HAP-1 (cell line): ENCODE results near the gene VPS13C.

Source experiments
- DNase-seq, 2 experiments: peaks; one replicate each; pipeline ENCODE4 v3.0.0-alpha.2; 2016 to 2020; ENCODE audit warnings: low spot score in 2 of 2
- H3K27me3 ChIP-seq: fragments of 250-450 bp; sonication (Bioruptor Pico); 2 replicates; pipeline ENCODE4 v1.5.1; 2020; ENCODE audit warnings: low read depth, mild to moderate bottlenecking, moderate library complexity
- H3K36me3 ChIP-seq: fragments of 250-450 bp; sonication (Bioruptor Pico); replicated peaks from 2 replicates; pipeline ENCODE4 v1.5.1; 2020; ENCODE audit warnings: mild to moderate bottlenecking
- H3K4me1 ChIP-seq: fragments of 250-450 bp; sonication (Bioruptor Pico); 2 replicates; pipeline ENCODE4 v1.5.1; 2020; ENCODE audit warnings: mild to moderate bottlenecking
- H3K4me3 ChIP-seq: fragments of 250-450 bp; sonication (Bioruptor Pico); 2 replicates; pipeline ENCODE4 v1.5.1; 2020; ENCODE audit warnings: mild to moderate bottlenecking, moderate library complexity
- H3K9me3 ChIP-seq: fragments of 250-450 bp; sonication (Bioruptor Pico); 2 replicates; pipeline ENCODE4 v1.5.1; 2020; ENCODE audit warnings: mild to moderate bottlenecking, moderate library complexity
- in situ Hi-C: fragments of 300-500 bp; cut with MboI; formaldehyde crosslinking; loops from 3 replicates; pipeline ENCODE4 v1.14.3; 2020; ENCODE audit warnings: low sequenced_read_pairs, inconsistent platforms, mixed read lengths

Gene VPS13C

DNA sequence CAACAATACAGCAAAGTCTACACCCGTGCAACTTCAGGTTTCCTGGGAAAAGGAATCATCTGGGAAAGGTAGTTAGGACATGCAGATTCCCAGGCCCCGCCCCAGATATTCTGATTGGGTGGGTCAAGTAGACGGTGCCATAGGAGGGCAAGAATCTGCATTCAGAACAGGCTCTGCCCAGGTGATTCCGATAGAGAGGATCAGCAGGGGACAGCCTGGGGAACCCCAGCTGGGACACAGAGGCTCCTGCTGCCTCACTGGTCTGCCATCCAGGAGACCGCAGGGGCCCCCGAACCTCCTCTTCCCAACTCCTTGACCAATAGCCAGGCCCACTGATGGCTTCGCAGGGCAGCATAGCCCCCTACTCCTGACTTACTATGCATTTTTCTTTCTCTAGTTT, 243.4 kb downstream of the VPS13C start:
- no peak for DNase-seq
- no peaks in the 10 kb centered on the region for H3K4me1 ChIP-seq
- no peaks in the 10 kb centered on the region for H3K36me3 ChIP-seq
- H3K27me3 ChIP-seq, result no peaks in the 10 kb centered on the region
- no peak overlapping the region for H3K4me3 ChIP-seq
- in situ Hi-C loops, result no loop called here
- no peaks in the 10 kb centered on the region for H3K9me3 ChIP-seq

DNA sequence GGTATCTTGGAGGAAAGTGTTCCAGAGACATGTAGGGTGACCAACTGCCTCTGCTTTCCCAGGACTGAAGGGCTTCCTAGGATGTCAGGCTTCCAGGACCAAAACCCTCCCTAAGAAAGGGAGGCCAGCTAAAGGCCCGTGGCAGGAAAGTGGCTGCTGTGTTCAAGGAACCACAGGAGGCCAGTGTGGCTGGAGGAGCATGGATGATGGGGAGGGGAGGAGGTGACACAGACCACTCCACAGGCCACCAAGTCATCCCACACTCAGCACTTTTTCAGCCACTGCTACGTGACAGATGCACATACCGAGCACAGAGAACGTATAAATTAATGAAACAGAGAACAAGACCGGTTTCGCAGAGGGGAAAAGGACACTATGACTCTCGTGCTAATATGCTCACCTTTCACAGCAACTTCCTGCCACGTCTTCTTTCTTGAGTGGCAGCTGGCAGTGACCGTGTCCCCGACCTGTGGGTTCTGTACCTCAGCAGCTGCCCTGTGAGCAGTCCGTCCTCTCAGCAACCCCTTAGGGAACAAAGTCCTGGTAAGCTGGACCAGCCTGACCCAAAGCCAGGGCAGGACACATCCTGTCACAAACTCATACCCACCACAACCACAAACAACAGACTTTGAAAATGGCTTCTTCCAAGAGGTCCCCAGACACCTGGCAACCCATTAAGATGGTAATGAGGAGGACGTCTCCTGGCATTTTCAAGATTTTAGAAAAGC, 244.7 kb downstream of the VPS13C start:
- Histone ChIP-seq H3K4me3 (no peak overlapping the region), H3K9me3 (no peaks in the 10 kb centered on the region), H3K4me1 (no peaks in the 10 kb centered on the region), H3K36me3 (no peaks in the 10 kb centered on the region), H3K27me3 (no peaks in the 10 kb centered on the region)
- DNase-seq, result no peak
- in situ Hi-C loops, result no loop called here

DNA sequence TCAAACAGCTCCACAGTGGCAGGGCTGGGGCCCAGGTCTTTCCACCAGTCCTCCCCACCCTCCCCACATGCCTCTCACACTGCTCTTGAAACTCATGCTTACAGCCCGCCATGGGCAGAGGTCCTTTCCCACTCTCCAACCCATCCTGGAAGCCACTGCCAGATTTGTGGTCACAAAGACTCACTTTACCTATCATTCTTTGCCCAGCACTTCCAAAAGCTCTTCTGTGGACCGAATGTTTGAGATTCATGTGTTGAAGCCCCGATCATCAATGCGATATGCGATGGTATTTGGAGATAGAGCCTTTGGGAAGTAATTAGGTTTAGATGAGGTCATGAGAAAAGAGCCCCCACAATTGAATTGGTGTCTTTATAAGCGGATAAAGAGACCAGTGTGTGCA, 247.8 kb downstream of the VPS13C start:
- Histone ChIP-seq H3K4me1 (no peaks in the 10 kb centered on the region), H3K9me3 (no peaks in the 10 kb centered on the region), H3K27me3 (no peaks in the 10 kb centered on the region), H3K36me3 (no peaks in the 10 kb centered on the region), H3K4me3 (no peak overlapping the region)
- DNase-seq, result no peak
- in situ Hi-C loops, result no loop called here

DNA sequence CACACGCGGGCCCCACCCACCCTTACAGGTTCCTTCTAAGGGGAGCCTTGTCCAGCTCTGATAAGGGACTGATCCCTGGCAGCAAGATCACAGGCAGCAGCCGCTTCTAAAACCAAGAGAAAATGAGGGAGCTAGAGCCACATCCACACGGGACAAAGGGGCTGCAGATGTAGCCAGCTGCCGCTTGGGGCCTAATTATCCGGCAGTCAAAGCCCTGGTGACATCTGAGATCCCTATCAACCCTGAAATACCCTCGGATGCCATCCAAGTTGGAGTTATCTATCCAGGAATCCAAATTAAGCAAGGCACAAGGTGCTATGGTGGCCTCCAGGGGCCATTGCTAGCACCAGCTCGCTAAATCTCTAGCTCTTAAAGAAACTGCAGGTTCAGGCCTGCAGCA, 248.3 kb downstream of the VPS13C start:
- Histone ChIP-seq H3K27me3 (no peaks in the 10 kb centered on the region), H3K9me3 (no peaks in the 10 kb centered on the region)
- in situ Hi-C loops, result no loop called here

DNA sequence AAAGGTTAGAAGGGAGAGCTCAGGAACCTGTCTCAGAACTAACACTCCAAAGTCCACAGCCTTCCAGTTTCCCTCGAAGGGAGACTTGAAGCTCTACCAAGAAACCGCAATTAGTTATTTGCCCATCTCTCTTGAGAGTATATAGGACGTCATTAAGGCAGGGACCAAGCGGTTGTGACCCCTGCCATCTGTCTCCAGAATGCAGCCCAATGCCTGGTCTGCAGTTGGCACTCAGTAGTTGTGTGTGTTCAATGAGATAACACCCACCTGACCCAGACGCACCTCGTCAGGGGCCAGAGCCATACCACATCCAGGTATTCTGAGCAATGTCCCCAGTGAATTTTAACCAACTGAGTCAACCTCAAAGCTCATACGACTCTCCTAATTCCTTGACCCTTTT, 251.0 kb downstream of the VPS13C start:
- H3K27me3 ChIP-seq, result 0 out of 2 replicates have a peak, but pooled peaks cover 3% of the 10 kb centered on the region
- H3K4me3 ChIP-seq, result no peak overlapping the region
- H3K9me3 ChIP-seq, result no peaks in the 10 kb centered on the region
- in situ Hi-C loops, result no loop called here
- H3K36me3 ChIP-seq, result no peaks in the 10 kb centered on the region
- no peak for DNase-seq
- no peaks in the 10 kb centered on the region for H3K4me1 ChIP-seq

More for the DNA sequence above, 248.3 kb downstream of the VPS13C start:
- no peaks in the 10 kb centered on the region for H3K36me3 ChIP-seq
- DNase-seq, result no peak
- H3K4me3 ChIP-seq, result no peak overlapping the region
- H3K4me1 ChIP-seq, result no peaks in the 10 kb centered on the region

DNA sequence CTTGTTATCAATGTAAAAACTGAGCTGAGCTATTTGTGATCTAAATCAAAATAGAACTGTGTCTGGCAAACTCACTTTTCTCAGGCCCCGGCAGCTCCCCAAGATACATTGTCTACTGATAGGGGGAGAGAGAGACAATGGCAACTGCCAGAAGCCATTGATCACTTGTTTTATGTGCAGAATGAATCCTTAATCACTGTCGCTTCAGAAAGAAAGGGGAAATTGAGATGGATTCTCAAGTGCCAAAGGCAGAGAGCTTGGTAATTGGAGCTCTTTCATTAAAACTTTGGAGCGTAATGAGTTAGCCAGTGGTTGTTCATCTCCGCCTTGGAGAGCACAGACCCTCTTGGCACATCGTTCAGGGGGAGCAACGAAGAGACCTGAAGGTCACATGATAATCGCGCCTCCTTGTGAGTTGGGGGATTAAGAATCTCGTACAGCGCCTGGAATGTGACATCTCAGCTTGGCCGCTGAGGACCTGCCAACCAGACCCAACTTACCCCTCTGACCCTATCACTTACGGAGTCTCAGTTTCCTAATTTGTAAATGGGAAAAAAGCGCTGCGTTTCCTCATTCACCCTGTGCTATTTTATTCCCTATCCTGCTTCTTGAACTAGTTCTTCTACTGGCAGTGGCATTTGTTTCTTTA, 252.8 kb downstream of the VPS13C start:
- Histone ChIP-seq H3K4me3 (no peak overlapping the region), H3K4me1 (no peaks in the 10 kb centered on the region), H3K9me3 (no peaks in the 10 kb centered on the region), H3K27me3 (0 out of 2 replicates have a peak, but pooled peaks cover 3% of the 10 kb centered on the region), H3K36me3 (no peaks in the 10 kb centered on the region)
- DNase-seq, result no peak
- in situ Hi-C loops, result no loop called here
